ENCODE results near the gene SETBP1.

The SETBP1 gene

DNA sequence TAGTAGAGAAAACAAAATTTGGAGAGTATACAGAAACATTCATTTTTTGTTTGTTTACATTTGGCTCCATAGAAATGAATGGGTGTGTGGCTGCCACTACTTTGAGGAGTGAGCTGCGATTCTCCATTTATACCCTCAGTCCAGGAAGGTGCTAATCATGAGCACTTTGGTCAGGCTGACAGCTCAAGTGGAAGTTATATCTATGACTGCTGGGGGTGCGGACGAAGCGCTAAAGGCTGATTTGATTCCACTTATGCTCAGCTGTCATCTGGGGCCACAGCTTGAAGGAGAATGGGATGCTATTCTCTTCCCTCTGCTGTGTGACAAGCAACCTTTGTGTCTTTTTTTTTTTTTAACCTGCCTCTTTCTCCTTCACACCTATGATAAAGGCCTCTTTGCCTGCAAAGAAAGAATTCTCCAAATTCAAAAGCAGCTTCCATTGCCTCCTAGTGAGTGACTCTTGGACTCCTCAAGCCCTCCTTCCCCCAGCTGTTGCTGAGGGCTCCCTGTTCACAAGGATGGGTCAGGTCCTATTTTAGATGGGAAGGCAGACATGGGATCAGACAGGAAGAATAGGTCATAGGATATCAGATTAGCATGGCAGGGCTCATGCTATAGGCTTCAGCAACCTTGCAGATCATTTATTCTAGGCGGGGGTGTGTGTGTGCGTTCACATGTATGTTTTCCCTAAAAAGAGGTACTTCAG lies 201.6 kb downstream of the SETBP1 start:
- DNase-seq: peak; percentile 78

DNA sequence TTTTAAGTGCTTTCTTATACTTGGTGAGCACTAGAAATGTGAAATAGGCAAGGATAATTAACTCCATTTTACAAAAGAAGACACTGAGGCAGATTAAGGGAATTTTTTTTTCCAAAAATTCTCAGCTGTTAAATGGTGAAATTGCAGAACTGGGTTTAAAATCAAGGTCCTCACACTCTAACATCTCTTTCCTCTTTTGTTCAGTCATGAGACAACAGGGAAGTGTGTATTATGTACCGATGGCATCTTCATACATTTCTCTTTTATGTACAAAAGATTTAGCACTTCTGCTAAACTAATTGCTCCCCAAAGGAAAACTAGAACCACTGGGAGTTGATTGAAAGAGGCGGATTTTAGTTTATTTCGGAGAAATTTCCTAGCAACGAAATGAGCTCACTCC lies 203.0 kb downstream of the SETBP1 start:
- no peak for DNase-seq

DNA sequence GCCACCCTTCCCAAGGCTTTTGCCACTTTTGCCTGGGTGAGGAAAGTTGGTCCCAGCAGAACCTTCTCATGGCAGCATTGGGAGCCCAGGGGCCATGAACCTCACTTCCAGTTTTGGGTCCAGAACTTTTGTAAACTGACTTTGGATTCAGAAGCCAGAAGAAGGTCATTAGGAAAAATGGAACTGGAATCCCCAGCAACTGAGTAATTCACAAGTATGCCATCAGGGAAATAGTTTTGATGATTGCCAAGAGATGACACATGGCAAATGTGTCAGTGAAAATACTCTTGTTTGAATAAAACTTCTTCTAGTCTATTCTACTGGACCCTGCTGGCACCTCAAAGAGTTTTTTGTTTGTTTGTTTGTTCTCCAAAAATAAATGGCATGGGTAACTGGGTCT lies 203.7 kb downstream of the SETBP1 start:
- no peak for DNase-seq

DNA sequence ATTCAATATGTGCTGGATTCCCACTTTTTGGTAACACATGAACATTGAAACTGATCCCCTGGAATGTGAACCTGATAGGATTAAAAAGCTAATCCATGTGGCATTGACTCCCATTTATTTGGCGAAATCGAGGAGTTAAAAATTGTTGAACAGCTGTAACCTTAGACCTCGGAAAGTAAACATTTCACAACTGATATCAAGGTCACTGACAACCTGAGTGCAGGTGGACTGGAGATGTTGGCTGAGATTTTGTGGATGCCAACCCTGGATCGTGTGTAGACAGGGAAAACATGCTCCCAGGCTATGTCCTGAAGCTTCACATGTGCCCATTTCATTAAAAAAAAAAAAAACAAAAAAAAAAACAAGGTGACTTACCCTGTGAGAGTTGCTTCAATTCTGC lies 204.8 kb downstream of the SETBP1 start:
- DNase-seq: no peak

DNA sequence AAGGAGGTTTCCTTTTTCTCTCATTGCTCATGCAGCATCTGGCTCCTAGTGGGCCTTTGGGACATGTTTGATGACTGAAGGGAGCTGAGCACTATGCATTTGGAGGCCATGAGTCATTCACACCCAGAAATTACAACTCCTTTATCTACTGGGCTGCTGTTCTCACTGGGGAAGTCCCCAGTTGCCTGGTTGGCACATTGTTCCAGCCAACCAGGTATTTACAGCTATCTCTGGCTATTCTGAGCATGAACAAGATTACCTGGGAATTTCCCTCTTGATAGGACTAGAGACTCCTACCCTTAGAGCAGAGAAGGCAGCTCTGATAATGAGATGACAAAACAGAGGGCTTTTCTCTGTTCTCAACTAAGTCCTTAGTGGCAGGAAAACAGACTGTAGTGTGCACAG lies 206.5 kb downstream of the SETBP1 start:
- DNase-seq: no peak

DNA sequence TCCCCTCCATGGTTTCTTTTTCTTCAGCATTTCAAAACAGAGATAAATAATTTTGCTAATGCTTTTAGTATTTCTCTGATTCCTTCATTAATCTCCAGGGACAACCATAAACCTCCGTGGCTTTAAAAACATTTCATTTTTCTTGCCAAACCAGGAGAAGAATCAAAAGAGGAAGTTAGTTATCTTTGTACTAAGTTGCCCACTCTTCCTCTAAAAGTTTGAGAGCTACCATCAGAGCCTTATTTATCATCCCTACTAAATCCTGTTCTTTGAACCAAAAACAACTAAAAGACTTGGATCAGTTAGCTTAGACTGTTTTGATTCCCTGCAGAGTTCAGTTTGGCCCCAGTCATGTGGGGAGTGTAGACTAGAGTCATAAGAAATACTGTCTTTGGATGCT lies 208.4 kb downstream of the SETBP1 start:
- no peak for DNase-seq

DNA sequence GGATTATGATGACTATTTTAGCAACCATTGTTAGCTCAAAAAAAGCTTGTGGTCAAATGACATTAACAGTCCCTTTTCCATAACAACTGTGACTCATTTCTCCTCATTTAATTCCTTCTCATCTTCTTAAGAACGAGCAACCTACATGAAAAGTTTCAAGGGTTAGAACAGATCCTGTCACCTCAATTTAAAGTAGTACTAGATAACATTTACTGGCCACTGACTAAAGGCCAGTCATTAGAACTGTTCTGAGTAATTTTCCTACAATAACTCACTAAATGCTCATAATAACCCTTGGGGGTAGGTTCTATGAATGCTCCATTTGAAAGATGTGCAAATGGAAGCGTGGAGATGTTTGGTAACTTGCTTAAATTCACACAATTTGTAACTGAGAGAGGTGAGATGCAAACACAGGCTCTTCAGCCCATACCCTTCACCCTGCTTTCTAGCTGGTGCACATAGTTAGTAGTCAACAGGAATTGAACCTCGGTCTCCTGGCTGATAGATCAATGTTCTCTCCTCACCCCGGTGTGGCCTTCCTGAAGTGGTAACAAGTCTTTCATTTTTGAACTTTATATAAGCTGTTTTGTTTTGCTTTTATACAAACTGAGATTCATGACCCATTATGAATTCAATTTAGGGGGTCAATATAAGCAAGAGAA lies 212.5 kb downstream of the SETBP1 start:
- no peak for DNase-seq

DNA sequence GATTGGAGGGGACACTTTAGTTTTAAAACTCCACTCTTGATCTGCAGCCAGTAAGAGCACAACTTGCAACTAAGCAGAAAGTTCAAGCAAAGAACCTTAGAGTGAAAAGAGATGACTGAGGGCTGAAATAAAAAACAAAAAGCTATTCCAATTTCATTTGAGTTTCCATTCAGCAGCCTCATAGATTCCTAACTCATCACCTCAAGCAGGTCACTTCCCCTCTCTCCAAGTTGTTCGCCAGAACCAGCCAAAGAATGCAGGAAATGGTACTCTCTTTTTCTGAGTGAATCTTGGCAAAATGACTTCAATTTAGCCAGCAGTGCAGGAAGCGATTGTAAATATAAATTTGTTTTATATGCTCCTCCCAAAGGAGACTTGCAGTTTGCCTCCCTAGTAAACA lies 213.3 kb downstream of the SETBP1 start:
- no peak for DNase-seq

DNA sequence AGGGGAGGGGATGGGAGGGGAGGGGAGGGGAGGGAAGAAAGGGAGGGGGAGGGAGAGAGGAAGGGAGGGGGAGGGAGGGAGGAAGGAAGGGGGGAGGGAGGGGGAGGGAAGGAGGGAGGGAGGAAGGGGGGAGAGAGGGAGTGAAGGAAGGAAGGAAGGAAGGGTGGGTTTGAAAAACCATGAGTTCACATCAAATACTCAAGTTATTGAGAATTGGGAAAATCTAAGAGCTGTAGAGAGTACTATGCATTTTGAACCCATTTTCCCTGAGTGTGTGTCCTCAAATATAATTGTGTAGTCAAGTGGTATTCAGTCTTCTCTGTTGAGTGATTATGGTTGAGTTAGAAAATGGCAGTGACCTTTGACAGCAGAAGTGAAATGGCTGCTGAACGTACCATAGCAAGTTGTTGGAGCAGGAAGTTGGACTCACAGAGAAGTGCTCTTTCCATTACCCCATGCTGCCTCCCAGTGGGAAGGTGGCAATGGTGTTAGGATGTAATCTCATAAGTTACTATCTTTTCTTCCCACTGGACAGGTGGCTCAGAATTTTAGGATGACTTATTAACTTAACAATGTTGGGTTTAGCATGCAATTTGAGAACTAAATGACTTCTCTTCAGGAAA lies 214.6 kb downstream of the SETBP1 start:
- DNase-seq: no peak

DNA sequence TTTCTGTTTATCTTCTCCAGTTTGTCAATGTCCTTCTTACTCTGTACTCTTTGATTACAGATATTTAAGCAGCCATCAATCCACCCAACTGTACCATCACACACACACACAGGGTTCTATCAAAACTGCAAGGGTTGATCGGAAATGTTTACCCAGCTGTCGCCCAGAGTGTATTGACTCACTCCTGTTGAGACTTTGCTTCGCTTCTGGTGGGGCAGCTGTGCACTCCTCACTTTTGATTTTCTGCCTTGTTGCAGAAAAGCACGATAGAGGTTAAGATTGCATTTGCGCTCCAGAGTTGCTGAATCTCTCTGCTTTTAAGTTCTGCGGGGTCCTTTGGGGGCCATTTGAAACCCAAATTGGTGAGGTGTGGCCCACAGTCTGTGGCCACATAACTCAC lies 216.2 kb downstream of the SETBP1 start:
- no peak for DNase-seq

DNA sequence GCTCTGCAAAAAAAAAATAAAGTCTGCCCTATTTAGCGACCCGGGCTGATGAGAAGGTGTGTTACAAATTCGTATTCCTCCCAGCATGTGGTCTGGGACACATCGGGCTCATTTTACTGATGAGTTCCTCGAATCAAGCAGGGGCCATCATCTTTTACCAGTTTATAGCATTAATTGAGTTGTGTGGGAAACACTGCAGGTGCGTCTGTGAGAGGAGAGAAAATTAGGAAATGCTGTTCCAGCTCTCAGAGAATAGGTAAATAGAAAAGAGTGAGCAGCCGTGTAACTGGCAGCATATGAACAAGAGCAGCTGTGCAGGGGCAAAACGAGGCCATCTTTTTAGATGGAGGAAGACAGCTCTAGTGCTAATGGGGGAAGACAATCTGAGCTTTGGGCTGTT lies 216.7 kb downstream of the SETBP1 start:
- DNase-seq: no peak

DNA sequence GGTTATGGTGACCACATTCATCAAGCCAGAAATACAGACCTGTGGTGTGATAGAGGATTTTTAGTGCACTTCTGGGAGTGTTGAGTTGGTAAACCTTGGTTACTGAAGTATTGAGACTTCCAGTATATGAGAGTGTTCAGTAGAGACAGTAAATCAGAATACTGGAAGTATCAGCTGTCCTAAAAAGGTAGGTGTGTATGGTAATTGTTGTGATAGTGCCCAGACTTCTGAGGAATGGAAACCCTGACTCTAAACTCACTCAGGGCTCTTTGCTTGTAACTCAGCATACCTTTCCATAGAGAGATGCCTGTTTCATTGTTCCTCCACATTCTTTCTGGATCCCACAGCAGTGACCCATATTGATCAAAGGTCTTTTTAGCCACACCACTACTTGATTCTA lies 217.1 kb downstream of the SETBP1 start:
- no peak for DNase-seq

DNA sequence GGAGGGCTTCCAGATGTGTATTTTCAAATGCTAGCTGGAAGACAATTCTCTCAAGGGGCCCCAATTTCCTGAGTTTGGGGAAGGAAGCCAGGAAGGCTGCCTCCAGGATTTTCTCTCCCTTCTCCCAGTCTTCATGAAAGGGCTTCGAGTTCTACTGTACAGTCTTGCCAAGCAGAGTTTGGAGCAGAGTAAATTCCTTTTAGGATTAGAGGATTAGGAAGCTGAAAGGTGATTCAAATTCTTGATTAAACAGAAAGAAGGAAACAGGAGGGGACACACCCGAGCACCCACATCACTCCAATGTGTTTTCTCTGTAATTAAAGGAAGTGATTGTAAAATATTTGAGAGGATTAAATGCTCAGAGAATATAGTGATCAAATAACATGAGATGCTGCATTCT lies 217.8 kb downstream of the SETBP1 start:
- DNase-seq: no peak

DNA sequence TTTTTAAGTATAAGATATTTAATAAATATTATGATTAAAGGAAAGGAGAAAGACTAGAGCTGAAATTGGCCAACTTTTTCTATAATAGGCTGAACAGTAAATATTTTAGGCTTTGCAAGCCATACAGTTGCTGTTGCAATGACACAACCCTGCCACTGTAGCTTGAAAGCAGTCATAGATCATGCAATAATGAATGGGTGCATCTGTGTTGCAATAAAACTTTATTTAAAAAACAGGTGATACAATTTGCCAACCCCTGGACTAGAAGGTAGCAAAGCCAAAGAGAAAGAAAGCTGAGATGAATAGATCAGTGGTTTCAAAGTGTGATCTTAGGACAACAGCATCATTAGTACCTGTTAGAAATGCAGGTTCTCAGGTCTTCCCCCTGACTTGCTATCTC lies 219.1 kb downstream of the SETBP1 start:
- no peak for DNase-seq

DNA sequence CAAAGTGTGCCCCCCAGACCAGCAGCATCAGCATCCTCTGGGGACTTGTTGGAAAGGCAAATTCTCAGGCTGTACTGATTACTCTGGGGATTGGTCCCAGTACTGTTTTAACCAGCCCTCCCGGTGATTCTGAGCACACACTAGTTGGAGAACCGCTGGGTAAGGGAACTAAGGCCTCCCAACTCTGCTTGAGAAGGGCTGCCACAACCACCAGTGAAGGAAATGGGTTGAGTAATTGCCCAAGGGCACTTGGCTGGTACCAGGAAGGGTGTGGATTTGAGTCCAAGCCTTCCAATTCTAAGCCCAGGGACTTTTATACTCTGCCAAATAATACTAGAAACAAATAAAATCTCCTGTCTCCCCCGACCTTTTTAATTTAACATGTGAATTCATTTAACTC lies 219.9 kb downstream of the SETBP1 start:
- DNase-seq: no peak

DNA sequence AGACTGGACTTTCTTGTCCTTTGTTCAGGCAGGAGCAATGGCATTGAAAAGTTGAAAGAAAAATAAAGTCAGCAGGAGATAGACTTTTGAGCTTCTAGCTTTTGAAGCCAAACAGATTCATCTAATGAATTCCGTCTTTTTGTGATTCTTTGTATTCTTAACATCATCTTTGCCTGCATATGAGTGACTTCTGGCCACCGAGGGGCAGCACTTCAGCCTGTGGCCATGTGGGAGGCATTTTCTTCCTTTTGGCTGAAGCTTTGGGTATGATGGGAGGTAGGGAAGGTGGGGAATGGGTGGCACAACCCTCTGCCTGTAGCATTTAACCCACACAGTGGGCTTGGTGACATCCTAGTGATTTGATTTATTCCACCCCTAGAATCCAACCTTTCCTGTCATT lies 220.6 kb downstream of the SETBP1 start:
- no peak for DNase-seq

DNA sequence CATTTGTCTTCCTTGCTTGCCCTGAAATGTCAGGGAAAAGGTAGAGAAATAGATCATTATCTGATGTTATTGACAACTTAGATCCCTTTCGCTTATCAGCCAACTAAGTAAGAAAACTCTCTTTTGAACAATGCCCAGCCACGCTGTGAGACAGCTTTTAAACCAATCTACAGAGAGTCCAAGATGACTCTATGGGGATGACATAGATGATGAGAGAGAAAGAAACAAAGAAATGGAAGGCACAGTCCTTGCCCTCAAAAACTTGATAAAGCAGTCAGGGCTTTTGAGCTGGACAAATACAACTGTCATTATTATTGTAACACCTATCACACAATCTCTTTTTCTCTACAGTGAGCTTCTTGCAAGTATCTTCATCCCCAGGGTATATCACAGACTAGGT lies 222.6 kb downstream of the SETBP1 start:
- DNase-seq: no peak

DNA sequence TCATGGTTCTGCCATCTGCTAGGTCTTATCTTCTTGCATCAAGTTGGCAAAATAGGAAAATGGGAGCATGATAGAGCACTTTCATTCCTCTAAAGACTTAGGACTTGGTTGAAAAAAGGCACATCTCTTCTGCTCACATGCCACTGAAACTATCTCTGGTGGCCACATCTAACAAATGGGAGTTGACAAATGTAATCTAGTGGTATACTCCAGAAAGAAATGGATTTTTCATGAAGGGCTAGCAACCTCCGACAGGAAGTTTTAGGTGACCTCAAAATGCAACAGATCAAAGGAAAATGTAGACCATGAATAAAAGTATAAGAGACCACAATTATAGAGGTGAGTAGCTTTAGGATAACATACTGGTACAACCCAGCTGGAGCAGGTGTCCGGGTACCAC lies 224.1 kb downstream of the SETBP1 start:
- DNase-seq: no peak

DNA sequence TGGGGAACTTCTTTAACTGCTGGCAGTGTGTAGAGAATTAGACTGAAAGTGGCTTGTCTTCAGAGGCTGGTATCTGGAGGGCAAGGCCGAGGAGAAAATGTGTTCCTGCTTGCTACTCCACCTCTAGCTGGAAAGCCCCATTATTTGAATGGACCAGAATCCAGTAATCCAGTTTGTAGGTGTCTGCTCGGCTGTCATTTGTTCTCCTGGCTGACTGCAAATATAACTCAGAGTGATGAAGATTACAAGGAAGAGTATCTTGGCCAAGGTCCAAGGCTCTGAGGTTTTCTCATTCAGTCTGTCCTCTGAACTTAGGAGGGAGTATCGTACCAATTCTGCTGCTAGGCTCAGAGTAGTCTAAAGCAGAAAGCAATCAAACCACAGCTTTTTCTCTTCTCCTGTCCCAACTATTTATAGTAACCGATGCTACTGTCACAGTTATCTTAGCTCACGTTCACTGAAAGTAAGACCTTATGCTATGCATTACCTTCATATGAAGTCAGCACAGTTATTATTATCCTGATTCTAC lies 228.6 kb downstream of the SETBP1 start:
- DNase-seq: no peak

DNA sequence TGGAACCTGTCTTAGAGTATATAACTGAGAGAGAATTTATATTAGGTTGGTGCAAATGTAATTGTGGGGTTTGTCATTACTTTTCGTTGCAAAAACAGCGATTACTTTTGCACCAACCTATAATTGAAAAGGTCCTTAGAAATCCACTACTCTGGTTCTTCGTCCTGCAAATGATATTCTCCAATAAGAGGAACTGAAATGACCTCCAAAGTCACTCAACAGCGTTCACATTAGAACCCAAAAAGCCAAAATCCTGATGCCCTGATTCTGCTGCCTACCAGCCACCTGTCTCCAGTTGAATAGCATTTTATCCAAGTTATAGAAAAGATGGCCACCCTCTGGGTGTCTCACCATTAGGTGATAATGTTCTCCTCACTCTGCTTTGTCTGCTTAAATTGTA lies 230.6 kb downstream of the SETBP1 start:
- DNase-seq: no peak

DNA sequence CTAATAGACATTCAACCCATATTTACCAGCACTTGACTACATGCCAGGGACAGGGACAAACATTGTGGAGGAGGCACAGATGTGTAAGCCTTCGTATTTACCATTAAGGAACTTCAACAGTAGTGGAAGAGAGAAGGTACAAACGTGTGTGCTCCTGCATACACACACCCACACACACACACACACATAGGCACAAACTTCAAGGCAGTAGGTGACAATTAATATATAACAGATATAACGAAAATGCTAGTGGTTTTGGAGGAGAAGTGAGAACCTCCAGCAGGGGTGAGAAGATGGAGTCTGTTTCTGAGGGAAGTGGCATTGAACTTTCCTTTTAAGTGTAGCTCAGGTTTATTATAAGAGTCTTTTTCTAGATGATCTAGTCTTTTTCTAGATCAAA lies 231.1 kb downstream of the SETBP1 start:
- no peak for DNase-seq

DNA sequence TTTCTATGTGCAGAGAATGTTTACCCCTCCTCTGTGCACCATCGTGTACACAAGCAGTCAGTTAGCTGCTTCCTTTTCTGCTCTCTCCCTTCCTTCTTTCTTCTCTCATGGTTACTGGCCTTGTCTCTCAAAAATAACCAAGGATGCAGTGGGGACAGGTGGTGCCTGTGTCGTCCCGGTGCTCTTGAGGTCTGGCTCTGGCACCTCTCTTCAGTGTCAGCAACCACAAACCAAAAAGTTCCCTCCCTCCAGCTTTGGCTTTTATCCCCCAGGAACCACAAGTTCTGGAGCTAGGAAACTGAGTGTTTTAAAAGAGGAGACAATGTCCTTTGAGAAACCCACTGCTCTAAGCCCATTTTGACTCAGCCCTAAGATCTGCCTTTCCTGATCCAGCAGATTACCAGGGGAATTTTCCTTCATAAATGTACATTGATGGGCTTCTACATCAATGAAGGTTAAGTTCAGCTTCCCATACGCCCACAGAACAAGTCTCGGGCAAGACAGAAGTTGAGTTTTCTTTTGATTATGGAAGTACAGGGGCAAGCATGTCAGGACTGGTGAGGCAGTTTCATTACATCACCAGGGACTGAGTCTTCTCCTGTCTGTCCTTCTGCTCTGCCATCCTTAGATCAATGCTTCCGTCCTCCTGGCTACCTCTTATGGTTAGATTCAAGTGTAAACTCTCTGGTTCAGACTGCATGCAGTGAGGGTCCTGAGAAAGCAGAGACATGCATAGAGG lies 232.2 kb downstream of the SETBP1 start:
- no peak for DNase-seq

DNA sequence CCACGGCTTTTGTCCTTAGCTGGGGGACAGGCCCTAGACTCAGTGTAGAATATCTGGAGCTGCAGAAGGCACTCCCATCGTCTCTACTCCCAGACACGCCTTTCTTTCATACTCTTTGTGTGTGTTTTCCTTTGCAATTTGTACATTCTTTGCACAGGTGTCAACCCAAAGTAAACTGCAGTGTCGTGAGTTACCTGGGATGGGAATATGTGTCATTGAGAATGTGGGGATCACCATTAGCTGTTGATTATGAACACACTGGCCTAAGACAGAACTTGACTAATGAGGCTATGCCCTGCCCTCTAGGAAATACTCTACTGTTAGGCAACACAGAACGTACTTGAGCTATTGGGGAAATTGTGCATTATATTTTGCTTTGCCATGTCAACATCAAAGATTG lies 233.3 kb downstream of the SETBP1 start:
- no peak for DNase-seq

DNA sequence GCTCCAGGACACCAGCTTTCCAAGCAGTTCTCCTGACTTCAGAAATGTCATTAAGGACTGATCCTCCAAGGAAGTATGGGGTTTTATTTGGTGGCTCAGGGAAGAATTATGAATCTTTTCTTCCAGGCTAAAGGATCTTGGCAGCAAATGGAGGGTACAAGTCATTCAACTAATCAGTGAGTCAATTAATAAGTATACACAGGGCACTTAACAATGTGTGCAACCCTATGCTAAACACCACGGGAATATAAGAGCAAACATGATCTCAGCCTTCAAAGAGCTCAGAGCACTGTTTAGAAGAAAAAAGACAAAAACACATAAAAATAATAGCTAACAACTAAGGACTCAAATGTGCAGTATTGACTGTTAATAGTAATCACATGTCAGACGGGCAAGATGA lies 234.5 kb downstream of the SETBP1 start:
- DNase-seq: no peak

All from NCI-H2227 treated with DMSO at 0.1 percent for 48 hours (cell line).